ENCODE measurements around the gene AAMP. TPM values are rescaled to one million over a fixed set of nuclear protein-coding genes. Genes with fewer than 3 reads are reported as not detected.

AAMP gene
- total RNA-seq, 1 experiment from 2014 or later: 126 TPM

DNA sequence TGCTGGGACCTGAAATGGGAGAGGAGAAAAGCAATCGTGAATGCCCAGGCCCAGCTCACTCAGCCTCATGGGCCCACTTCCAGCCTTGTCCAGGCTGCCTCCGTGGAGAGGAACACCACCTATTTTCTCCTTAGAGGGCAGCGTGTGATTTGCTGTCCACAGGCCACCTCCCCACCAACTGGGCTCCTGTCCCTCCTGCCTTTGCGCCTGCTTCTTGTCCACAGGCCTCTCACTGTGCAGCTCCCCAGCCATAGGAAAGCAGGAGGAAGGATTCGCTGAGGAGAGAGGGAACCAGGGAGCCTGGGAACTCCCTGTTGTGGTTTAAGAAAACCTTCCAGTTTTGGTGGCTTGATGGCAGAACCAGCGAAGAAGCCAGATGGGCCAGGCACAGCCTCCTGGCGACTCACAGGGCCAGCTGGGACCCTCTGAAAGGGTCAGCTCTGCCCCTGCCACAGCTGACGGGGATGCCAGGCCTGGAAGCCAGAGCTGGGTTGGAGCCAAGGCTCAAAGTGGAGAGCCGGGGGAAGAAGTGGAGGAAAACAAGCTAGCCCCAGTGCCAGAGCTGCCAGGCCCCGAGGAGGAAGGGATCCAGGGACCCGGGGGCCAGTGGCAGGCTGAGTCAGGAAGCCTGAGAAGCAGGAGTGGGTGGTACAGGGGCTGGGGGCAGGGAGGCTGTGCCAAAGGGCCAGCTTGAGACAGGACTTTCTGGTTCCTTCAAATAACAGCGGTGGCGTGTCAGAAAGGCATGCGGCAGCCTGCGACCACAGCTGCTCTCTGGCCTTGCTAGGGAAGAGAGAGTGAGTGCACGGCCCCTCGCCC, 12.4 kb upstream of the AAMP start:
- no peaks in the 10 kb centered on the region for H4K20me1 ChIP-seq (ENCODE audit: insufficient read depth)
- H3K79me2 ChIP-seq (ENCODE audit: low read depth): peaks cover 72% of the 10 kb centered on the region
- ChIA-PET CTCF (interaction anchor here (1.0 to 1.4 kb wide), 5 partner anchors 9 to 114 kb away, joined by 3 to 6 read pairs (median 3); no protein-coding TSS in a partner anchor), POLR2A (ENCODE audit: unreplicated experiment) (interaction anchor here (0.5 to 1.2 kb wide), 8 partner anchors 9 to 431 kb away, joined by 3 to 15 read pairs (median 6); no protein-coding TSS in a partner anchor)
- peak; percentile 95 to 96 for DNase-seq
- peaks cover 18% of the 10 kb centered on the region for H3K36me3 ChIP-seq (ENCODE audit: low read depth)
- no TSS peak for BruUV-seq (replicated peaks)
- H3F3A ChIP-seq (ENCODE audit: insufficient read depth, low read depth): peaks cover 59% of the 10 kb centered on the region
- H3K9me3 ChIP-seq (ENCODE audit: insufficient read depth, low read depth): no peaks in the 10 kb centered on the region
- TF ChIP-seq, protein P1, sequence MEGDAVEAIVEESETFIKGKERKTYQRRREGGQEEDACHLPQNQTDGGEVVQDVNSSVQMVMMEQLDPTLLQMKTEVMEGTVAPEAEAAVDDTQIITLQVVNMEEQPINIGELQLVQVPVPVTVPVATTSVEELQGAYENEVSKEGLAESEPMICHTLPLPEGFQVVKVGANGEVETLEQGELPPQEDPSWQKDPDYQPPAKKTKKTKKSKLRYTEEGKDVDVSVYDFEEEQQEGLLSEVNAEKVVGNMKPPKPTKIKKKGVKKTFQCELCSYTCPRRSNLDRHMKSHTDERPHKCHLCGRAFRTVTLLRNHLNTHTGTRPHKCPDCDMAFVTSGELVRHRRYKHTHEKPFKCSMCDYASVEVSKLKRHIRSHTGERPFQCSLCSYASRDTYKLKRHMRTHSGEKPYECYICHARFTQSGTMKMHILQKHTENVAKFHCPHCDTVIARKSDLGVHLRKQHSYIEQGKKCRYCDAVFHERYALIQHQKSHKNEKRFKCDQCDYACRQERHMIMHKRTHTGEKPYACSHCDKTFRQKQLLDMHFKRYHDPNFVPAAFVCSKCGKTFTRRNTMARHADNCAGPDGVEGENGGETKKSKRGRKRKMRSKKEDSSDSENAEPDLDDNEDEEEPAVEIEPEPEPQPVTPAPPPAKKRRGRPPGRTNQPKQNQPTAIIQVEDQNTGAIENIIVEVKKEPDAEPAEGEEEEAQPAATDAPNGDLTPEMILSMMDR (conservative IDR thresholded peaks at IDR 0.05): no peak
- TF ChIP-seq EZH2 (IDR thresholded peaks at IDR 0.05; ENCODE audit: low read depth): no peak
- peak overlapping the region; percentile 51 for H3K4me3 ChIP-seq
- H3K9me2 ChIP-seq (ENCODE audit: insufficient read depth): no peaks in the 10 kb centered on the region
- H3K27me3 ChIP-seq (ENCODE audit: insufficient read depth, low read depth): no peaks in the 10 kb centered on the region
- peaks cover 63% of the 10 kb centered on the region for H3K4me1 ChIP-seq (replicated peaks; ENCODE audit: insufficient read depth)
- intact Hi-C loops (cut with micrococcal nuclease; ENCODE audit: unreplicated experiment): loop anchor here (1.0 kb wide), 1 partner anchor 16 kb away; no protein-coding TSS in a partner anchor
- peak overlapping the region; percentile 98 for H3K27ac ChIP-seq
- peak overlapping the region; percentile 94 for H3K4me2 ChIP-seq
- no peak overlapping the region for H2AFZ ChIP-seq

DNA sequence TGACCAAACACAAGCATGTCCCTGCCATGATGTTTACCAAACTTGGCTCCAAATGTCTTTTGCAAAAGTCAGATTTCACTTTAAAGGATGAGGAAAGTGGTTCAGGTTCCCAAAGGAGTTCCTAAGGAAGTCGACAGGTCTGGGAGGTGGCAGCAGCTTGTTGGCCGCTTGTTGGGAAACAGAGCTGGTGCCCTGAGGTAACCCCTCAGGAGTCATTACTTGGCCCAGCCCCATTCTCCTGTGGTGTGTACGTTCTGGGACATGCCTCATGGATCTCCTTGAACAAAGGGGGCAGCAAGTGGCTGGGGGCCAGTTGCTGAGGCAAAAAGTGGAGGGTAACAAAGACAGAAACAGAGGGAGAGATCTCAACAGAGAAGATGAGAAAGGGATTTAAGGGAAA, 11.5 kb upstream of the AAMP start:
- Histone ChIP-seq H2AFZ (no peak overlapping the region), H3K9me2 (ENCODE audit: insufficient read depth) (no peaks in the 10 kb centered on the region), H4K20me1 (ENCODE audit: insufficient read depth) (no peaks in the 10 kb centered on the region), H3F3A (ENCODE audit: insufficient read depth, low read depth) (peaks cover 51% of the 10 kb centered on the region), H3K4me1 (replicated peaks; ENCODE audit: insufficient read depth) (peaks cover 55% of the 10 kb centered on the region), H3K79me2 (ENCODE audit: low read depth) (peaks cover 70% of the 10 kb centered on the region), H3K9me3 (ENCODE audit: insufficient read depth, low read depth) (no peaks in the 10 kb centered on the region), H3K4me2 (peak overlapping the region; percentile 94), H3K36me3 (ENCODE audit: low read depth) (peaks cover 23% of the 10 kb centered on the region), H3K27ac (peak overlapping the region; percentile 98), H3K27me3 (ENCODE audit: insufficient read depth, low read depth) (no peaks in the 10 kb centered on the region), H3K4me3 (peak overlapping the region; percentile 51)
- POLR2A ChIA-PET (ENCODE audit: unreplicated experiment): interaction anchor here (0.5 to 0.7 kb wide), 3 partner anchors 15 to 932 kb away, joined by 3 to 6 read pairs (median 5); no protein-coding TSS in a partner anchor
- TF ChIP-seq EZH2 (IDR thresholded peaks at IDR 0.05; ENCODE audit: low read depth): no peak
- TF ChIP-seq, protein P1 (conservative IDR thresholded peaks at IDR 0.05): no peak
- CTCF ChIA-PET: interaction anchor here (1.0 kb wide), 1 partner anchor 115 kb away, joined by 5 read pairs; no protein-coding TSS in a partner anchor
- BruUV-seq (replicated peaks): no TSS peak
- intact Hi-C loops (cut with micrococcal nuclease; ENCODE audit: unreplicated experiment): no loop called here
- peak; percentile 54 to 78 for DNase-seq

DNA sequence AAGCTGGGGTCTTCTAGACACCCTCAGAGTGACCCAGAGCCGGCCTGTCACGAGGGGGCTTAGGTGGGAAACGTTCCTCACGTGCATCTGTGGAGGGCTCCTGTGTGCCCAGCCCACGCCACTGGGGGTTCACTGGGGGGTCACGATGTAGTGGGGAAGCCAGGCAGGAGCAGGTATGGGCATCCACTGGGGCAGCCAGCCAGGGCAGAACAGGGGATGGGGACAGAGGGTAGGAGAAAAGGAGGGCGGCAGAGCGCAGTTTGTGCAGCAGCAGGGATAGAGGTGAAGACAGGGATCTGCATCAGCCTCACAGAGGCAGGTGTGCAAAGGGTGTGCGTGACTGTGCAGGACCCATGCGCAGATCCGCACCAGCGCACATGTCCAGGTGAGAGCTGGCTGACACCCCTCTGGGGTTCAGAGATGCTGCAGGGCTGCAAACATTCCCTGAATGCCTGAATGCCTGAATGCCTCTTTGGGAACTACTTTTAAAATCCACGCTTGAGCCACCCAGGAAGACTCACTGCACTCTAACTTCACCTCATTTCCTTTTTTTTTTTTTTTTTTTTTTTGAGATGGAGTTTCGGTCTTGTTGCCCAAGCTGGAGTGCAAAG, 10.4 kb upstream of the AAMP start:
- no peaks in the 10 kb centered on the region for H4K20me1 ChIP-seq (ENCODE audit: insufficient read depth)
- peaks cover 44% of the 10 kb centered on the region for H3F3A ChIP-seq (ENCODE audit: insufficient read depth, low read depth)
- H3K27me3 ChIP-seq (ENCODE audit: insufficient read depth, low read depth): no peaks in the 10 kb centered on the region
- no TSS peak for BruUV-seq (replicated peaks)
- H3K9me3 ChIP-seq (ENCODE audit: insufficient read depth, low read depth): no peaks in the 10 kb centered on the region
- peaks cover 44% of the 10 kb centered on the region for H3K4me1 ChIP-seq (replicated peaks; ENCODE audit: insufficient read depth)
- H3K27ac ChIP-seq: no peak overlapping the region
- H3K9me2 ChIP-seq (ENCODE audit: insufficient read depth): no peaks in the 10 kb centered on the region
- POLR2A ChIA-PET (ENCODE audit: unreplicated experiment): no interaction called here
- H3K36me3 ChIP-seq (ENCODE audit: low read depth): peaks cover 27% of the 10 kb centered on the region
- CTCF ChIA-PET: no interaction called here
- H3K4me2 ChIP-seq: no peak overlapping the region
- H3K79me2 ChIP-seq (ENCODE audit: low read depth): peaks cover 59% of the 10 kb centered on the region
- DNase-seq: no peak
- intact Hi-C loops (cut with micrococcal nuclease; ENCODE audit: unreplicated experiment): no loop called here
- TF ChIP-seq EZH2 (IDR thresholded peaks at IDR 0.05; ENCODE audit: low read depth): no peak
- TF ChIP-seq, protein P1 (conservative IDR thresholded peaks at IDR 0.05): no peak
- H3K4me3 ChIP-seq: no peak overlapping the region
- H2AFZ ChIP-seq: no peak overlapping the region

All from PC-9 (cell line).